Lung (tissue), 12 donors: ENCODE results near the gene TRAP1. TPM values are rescaled to one million over a fixed set of nuclear protein-coding genes. Genes with fewer than 3 reads are reported as not detected.

Experiments used
- ATAC-seq: fragments of 200-7000 bp; cut with Tn5 transposase; one replicate; pipeline ENCODE4 v1.9.1; 2020; ENCODE audit warnings: moderate number of reproducible peaks; ENCODE audit not compliant: insufficient read depth, low FRiP score
- DNase-seq, 3 donors: peaks; one replicate each; pipeline ENCODE4 v3.0.0-alpha.2; 2013 to 2017
- H3K27ac ChIP-seq, 2 donors: one replicate each; pipeline ENCODE4 v1.5.1; 2013; ENCODE audit warnings: mild to moderate bottlenecking in 2 of 2, moderate library complexity in 2 of 2, control low read depth in 1 of 2, inconsistent platforms in 1 of 2, low read depth in 1 of 2, low read length in 1 of 2
- H3K27me3 ChIP-seq, 3 donors: one replicate each; pipeline ENCODE4 v1.5.1; 2013; ENCODE audit warnings: low read length in 2 of 3; ENCODE audit not compliant: control insufficient read depth in 3 of 3, insufficient read depth in 3 of 3
- H3K36me3 ChIP-seq, 4 donors: one replicate each; pipeline ENCODE4 v1.5.1; 2013; ENCODE audit warnings: low read length in 4 of 4, mild to moderate bottlenecking in 1 of 4, moderate library complexity in 1 of 4; ENCODE audit not compliant: control insufficient read depth in 4 of 4, insufficient read depth in 4 of 4
- H3K4me1 ChIP-seq, 5 donors: one replicate each; pipeline ENCODE4 v1.5.1; 2013; ENCODE audit warnings: low read length in 5 of 5, mild to moderate bottlenecking in 2 of 5, moderate library complexity in 1 of 5; ENCODE audit not compliant: control insufficient read depth in 5 of 5, insufficient read depth in 5 of 5
- H3K4me3 ChIP-seq: one replicate; pipeline ENCODE4 v1.5.1; 2013; ENCODE audit warnings: mild to moderate bottlenecking, control low read depth, moderate library complexity
- H3K9ac ChIP-seq, 2 donors: one replicate each; pipeline ENCODE4 v1.5.1; 2013; ENCODE audit warnings: low read length in 2 of 2, control low read depth in 1 of 2; ENCODE audit not compliant: insufficient read depth in 1 of 2
- H3K9me3 ChIP-seq, 4 donors: one replicate each; pipeline ENCODE4 v1.5.1; 2013; ENCODE audit warnings: low read length in 3 of 4, mild to moderate bottlenecking in 1 of 4, moderate library complexity in 1 of 4; ENCODE audit not compliant: control insufficient read depth in 4 of 4, insufficient read depth in 3 of 4
- WGBS, 2 donors: extraction: QIAGEN DNeasy Blood & Tissue Kit; methylation state at CpG; one replicate each; pipeline ENCODE4 v1.1.7; 2013; 5-methylcytosine and 5-hydroxymethylcytosine counted together
- polyA plus RNA-seq, 2 donors: library from polyadenylated mRNA; stranded (reverse); fragments of 200-250 nt; gene quantifications; one replicate each; pipeline ENCODE4 v1.2.1, GENCODE V29; 2013
- total RNA-seq, 2 donors: library from RNA; depleted of rRNA in 1 of 2; stranded (reverse); fragments of >200 nt in 1 of 2; gene quantifications; one replicate each; pipeline ENCODE4 v1.2.1, GENCODE V29; 2014 to 2021
- TF ChIP-seq, protein P1 (sequence below): IDR thresholded peaks from 2 replicates; pipeline ENCODE4 v1.5.1; 2012; ENCODE audit warnings: mild to moderate bottlenecking; ENCODE audit errors: control extremely low read depth, extremely low read depth
- donor health status: control.
- donor health status: control.
- donor health status: Bipolar disorder and iron deficiency.
- donor health status: healthy.
- donor health status: DM: yes; HTN: yes; CAD: no.

The TRAP1 gene
- total and polyA plus RNA-seq, 4 donors = 44.8 to 94.3 (median 58.8) TPM

DNA sequence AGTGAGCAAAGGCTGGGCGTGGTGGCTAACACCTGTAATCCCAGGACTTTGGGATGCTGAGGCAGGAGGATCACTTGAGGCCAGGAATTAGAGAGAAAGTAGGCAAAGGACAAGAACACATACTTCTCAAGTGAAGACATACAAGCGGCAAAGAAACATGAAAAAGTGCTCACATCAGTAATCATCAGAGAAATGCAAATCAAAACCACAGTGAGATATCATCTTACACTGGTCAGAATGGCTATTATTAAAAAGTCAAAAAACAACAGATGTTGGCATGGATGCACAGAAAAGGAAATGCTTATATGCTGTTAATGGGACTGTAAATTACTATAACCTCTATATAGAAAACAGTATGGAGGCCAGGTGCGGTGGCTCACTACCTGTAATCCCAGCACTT lies 93.7 kb downstream of the TRAP1 start:
- WGBS, 2 donors = 93 to 100% methylated on average over 3 of the region's 3 CpGs
- Histone ChIP-seq H3K9me3 (no peaks in the 10 kb centered on the region), H3K4me3 (no peak overlapping the region), H3K27ac (no peak overlapping the region), H3K27me3 (no peaks in the 10 kb centered on the region), H3K9ac (no peak overlapping the region), H3K36me3 (no peaks in the 10 kb centered on the region), H3K4me1 (peaks cover 0 to 2% (median 0%) of the 10 kb centered on the region in 5 donors)
- ATAC-seq = no peak
- TF ChIP-seq, protein P1, sequence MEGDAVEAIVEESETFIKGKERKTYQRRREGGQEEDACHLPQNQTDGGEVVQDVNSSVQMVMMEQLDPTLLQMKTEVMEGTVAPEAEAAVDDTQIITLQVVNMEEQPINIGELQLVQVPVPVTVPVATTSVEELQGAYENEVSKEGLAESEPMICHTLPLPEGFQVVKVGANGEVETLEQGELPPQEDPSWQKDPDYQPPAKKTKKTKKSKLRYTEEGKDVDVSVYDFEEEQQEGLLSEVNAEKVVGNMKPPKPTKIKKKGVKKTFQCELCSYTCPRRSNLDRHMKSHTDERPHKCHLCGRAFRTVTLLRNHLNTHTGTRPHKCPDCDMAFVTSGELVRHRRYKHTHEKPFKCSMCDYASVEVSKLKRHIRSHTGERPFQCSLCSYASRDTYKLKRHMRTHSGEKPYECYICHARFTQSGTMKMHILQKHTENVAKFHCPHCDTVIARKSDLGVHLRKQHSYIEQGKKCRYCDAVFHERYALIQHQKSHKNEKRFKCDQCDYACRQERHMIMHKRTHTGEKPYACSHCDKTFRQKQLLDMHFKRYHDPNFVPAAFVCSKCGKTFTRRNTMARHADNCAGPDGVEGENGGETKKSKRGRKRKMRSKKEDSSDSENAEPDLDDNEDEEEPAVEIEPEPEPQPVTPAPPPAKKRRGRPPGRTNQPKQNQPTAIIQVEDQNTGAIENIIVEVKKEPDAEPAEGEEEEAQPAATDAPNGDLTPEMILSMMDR = no peak
- DNase-seq = no peak

DNA sequence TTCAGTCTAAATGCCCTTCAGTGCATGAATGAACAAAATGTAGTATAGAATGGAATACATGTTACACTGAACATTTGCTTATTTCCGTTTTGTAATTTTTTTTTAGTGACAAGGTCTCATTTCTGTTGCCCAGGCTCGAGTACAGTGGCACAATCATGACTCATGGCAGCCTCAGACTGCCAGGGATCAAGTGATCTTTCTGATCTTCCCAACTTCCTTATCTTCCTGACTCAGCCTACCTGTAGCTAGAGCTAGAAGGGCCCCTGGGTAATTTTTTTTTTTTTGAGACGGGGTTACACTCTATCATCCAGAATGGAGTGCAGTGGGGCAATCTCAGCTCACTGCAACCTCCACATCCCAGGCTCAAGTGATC lies 98.6 kb downstream of the TRAP1 start:
- ATAC-seq = no peak

DNA sequence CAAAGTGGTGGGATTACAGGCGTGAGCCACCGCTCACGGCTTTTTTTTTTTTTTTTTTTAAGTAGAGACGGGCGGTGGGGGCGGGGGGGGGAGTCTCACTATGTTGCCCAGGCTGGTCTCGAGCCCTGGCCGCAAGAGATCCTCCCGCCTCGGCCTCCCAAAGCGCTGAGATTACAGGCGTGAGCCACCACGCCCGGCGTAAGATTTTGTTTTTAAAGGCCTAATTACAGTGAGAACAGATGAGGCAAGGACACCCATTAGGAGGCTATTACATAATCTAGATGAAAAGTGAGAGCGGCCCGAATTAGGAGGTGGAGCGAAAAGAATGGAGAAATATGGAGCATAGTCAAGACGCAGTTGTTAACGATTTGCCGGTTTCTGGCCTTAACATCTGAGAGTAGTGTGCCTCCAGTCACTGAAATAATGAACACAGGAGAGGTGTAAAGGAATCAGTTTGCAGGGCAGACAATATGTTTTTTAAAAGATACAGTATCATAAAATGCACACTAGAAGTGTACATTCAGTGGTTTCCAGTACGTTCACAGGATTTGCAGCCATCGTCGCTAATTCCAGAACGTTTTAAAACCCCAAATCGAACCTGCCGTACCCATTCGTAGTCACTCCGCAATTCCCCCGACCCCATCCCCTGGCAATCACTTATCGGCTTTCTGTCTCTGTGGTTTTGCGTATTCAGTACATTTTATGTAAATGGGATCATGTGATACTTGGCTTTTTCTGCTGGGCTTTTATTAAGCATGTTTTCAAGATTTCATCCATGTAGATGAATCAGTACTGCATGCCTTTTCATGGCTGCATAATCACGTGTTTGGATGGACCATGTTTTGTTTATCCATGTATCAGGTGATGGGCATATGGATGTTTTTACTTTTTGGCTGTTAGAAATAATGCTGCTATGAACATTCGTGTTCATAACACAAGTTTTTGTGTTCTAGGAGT lies 104.5 kb downstream of the TRAP1 start:
- peaks cover 1 to 16% (median 6%) of the 10 kb centered on the region in 5 donors for H3K4me1 ChIP-seq
- DNase-seq (no peak), ATAC-seq (no peak)
- H3K4me3 ChIP-seq = no peak overlapping the region
- H3K9ac ChIP-seq = no peak overlapping the region
- H3K27me3 ChIP-seq = no peaks in the 10 kb centered on the region
- H3K9me3 ChIP-seq = no peaks in the 10 kb centered on the region
- H3K27ac ChIP-seq = no peak overlapping the region
- TF ChIP-seq, protein P1 = no peak
- peaks cover 0 to 4% (median 0%) of the 10 kb centered on the region in 4 donors for H3K36me3 ChIP-seq
- WGBS, 2 donors = 68 to 77% methylated on average over 32 to 34 of the region's 34 CpGs

More for the DNA sequence above, 98.6 kb downstream of the TRAP1 start:
- no peak for DNase-seq
- Histone ChIP-seq H3K4me1 (no peaks in the 10 kb centered on the region), H3K36me3 (no peaks in the 10 kb centered on the region), H3K9me3 (no peaks in the 10 kb centered on the region), H3K27me3 (no peaks in the 10 kb centered on the region), H3K9ac (no peak overlapping the region), H3K27ac (no peak overlapping the region), H3K4me3 (no peak overlapping the region)
- WGBS, 2 donors = 44 to 71% methylated on average over 3 of the region's 3 CpGs
- TF ChIP-seq, protein P1 = no peak
